GM18520 (cell line): ENCODE measurements around the gene P2RX4.
"Not testable (repeated sequence)": the region's sequence is repeated elsewhere in the genome, so short reads cannot be mapped to it uniquely, and the experiment has no call there.

Experiments
- ATAC-seq: cut with Tn5 transposase; IDR thresholded peaks from one replicate; pipeline ENCODE4 v1.9.1; 2021; ENCODE audit not compliant: unreplicated experiment

P2RX4 gene

DNA sequence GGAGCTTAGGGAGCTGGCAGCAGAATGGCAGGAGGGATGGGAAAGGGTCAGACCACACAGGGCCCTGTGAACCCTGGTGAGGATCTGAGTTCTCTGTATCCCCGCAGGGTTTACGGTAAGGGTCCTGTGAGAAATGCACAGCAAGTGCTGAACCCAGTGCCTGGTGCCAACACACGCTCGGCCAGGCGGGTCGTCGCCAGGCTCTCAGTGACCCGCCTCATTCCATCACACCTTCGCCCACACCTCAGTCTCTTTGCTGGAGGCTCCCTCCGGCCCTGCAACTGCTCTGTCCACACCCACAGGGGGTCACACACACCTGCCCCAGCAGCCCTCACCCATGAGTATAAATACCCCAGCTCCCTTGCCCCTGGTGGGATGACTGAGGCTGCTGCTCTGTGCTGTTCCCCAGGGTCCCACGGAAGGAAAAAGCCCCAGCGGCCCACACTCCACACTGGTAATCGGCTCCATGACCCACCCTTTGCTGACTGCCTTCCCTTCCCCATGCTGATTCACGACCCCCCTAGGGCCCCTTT, 63.5 kb downstream of the P2RX4 start:
- no peak for ATAC-seq

DNA sequence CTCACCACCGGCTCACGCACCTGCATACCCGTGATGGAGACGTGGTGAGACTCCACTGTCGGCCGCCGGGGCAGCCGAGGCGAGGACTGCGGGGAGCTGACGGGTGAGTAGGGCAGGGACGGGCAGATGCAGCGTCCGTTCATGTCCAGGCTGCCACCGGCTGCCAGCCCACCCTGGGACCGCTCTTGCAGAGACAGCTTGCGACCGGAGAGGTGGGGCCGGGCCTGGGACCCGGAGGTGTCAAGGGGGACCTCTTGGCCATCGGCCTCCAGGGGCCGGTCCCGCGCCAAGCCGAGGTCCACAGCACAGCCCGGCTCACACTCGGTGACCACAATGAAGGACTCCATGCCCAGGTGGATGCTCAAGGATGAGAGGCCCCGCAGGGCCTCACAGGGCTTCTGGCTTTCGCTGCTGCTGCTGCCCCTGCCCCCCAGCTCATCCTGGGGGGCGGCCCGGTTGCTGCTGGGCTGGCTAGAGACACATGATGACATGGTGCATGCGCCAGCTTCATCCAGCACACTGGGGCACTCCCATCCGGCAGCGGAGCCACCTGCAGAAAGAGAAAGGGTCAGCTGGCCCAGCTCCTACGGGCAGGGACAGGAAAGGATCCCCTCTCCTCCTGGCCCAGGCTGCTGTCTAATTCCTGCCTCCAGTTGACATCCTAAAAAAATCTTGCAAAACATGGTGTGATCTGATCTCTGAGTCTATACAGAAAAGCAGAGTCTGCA, 64.3 kb downstream of the P2RX4 start:
- no peak for ATAC-seq

DNA sequence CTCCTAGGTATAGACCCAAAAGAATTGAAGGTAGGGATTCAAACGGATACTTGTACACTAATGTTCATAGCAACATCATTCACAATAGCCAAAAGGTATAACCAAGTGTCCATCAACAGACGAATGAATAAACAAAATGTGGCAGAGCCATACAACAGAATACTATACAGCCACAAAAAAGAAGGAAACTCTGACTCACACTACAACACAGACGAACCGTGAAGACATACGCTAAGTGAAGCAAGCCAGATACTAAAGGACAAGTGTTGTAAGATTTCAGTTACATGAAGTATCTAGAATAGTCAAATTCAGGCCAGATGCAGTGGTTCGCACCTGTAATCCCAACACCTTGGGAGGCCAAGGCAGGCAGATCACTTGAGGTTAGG, 67.4 kb downstream of the P2RX4 start:
- ATAC-seq, result no peak

DNA sequence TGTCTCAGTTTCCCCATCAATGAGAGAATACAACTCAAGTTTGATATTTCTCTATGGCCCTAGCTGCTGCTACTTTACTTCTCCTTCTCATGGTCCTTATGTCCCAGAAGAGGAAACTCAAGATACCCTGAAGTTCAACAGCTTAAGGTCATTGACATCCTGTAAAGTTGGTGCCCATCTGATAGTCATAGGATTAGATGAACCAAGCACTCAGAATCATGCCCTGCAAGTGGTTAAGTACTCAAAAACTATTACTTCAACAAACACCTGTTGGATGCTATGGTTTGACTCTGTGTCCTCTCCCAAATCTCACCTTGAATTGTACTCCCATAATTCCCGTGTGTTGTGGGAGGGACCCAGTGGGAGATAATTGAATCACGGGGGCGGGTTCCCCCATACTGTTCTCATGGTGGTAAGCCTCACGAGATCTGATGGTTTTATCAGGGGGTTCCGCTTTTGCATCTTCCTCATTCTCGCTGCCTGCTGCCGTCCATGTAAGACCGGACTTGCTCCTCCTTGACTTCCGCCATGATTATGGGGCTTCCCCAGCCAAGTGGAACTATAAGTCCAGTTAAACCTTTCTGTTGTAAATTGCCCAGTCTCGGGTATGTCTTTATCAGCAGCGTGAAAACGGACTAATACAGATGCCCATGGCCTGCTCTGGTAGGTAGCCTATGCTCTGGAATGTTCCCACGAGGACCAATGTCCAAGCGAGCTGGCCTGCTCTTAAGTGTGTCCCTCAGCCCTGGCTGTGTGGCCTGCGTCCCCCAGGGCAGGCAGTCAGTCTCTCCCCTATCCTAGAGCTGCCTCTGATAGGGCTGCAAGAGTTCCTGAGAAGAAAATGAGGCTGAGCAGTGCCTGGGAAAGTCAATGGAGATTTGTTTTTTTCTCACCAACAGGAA, 68.5 kb downstream of the P2RX4 start:
- ATAC-seq, result no peak

DNA sequence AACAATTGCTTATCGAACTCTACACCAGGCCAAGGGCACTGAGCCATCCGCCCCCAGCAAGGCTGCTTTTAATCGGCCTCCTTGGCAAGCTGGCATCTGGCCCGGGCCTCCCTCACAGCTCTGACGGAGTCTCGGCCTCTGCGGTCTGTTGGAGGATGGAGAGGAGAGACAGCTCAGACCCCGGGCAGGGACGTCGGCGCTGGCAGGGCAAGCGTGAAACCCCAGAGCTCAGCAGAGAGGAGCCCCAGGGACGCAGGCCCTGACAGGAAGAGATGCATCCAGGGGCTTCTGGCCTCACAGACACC, 69.1 kb downstream of the P2RX4 start:
- no peak for ATAC-seq

DNA sequence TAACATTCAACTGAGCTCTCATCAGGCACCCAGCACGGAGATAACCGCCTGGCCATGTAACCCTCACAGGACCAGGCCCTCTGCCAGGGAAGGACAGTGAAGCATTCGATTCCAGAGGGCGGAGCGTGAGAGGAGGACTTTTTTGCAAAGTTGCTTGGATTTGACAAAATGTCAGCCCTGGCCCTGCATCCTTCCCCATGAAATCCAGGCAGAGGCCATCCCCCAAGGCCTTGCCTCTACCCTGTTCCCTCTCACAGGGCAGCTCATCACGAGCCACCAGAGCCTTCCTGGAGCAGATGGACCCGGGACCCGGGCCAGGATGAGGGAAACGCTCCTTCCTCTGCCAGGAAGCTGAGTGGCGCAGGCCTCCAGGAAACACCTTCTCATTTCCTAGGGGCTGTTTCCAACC, 69.6 kb downstream of the P2RX4 start:
- no peak for ATAC-seq

DNA sequence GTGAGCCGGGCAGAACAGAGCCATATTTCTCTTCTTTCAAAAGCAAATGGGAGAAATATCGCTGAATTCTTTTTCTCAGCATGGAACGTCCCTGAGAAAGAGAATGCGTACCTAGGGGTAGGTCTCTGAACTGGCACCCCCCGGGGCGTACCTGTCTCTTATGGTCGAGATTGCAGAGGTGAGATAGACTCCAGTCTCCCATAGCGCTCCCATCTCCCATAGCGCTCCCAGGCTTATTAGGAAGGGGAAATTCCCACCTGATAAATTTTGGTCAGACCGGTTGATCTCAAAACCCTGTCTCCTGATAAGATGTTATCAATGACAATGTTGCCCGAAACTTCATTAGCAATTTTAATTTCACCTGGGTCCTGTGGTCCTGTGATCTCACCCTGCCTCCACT, 70.6 kb downstream of the P2RX4 start:
- not testable (repeated sequence) for ATAC-seq

DNA sequence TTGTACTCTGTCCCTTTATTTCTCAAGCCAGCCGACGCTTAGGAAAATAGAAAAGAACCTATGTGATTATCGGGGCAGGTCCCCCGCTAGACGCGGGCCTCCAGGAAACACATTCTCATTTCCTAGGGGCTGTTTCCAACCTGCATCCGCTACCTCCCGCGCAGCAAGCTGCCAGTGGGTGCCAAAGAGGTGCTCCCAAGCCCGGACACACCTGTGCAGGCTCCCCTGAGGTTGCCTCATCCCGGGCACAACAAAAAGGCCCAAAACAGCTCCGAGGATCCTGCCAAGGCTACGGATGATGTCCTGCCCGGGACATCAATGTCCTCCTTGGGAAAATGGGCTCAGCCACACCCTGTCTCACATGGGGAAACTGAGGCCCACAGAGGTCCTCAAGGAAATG, 71.2 kb downstream of the P2RX4 start:
- ATAC-seq, result not testable (repeated sequence)

DNA sequence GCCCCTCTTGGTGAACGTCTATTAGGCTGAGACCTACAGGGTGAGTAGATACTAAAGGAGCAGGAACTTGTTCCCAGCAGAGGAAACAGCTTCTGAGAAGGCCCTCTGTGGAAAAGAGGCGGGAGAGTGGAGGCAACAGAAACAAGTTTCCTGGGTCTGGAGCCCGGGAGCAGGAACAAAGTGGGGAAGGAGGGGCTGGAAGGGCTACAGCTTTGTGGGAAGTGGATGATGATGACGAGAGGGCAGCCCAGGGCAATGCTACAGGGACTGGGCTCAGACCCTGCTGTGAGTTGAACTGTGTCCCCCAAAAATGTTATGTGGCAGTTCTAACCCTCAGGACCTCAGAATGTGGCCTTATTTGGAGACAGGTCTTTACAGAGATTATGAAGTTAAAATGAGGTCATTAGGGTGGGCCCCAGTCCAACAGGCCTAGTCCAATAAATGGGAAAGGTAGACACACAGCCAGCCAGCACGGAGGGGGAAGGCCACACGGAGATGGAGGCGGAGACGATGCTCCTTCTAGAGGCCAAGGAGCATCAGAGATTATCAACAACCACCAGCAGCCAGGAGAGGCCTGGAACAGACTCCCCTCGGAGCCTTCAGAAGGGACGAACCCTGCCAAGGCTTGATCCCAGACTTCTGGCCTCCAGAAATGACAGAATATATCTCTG, 72.3 kb downstream of the P2RX4 start:
- no peak for ATAC-seq

DNA sequence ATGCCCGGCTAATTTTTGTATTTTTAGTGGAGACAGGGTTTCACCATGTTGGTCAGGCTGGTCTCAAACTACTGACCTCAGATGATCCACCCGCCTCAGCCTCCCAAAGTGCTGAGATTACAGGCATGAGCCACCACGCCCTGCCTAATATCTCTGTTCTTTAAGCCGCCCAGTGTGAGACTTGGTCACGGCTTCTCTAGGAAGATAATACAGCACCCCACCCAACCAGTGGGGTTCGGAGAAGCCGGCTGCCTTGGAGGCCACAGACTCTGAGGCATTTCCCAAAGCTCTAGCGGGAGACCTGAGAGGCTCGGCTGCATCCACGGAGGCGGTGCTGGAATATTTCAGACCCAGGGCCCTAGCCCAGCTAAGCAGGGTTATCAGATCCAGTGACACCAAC, 73.0 kb downstream of the P2RX4 start:
- ATAC-seq, result not testable (repeated sequence)

DNA sequence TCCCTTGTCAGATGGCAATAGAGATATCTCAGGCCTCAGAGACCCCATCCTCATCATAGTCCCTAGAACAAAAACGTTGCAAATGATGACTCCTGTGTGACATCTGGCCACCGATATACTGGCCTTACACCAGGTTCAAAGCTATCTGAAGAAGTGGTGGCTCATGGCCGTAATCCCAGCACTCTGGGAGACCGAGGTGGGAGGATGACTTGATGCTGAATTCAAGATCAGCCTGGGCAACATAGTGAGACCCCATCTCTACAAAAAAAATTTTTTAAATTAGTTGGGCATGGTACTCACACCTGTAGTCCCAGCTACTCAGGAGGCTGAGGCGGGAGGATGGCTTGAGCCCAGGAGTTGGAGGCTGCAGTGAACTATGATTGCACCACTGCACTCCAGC, 73.5 kb downstream of the P2RX4 start:
- ATAC-seq, result no peak
